GM19238 (cell line): ENCODE measurements around the gene CCN5.

ENCODE experiments used
- DNase-seq: peaks from one replicate; pipeline ENCODE4 v3.0.0; 2011; ENCODE audit warnings: low spot score; ENCODE audit not compliant: insufficient read length

CCN5 gene

GRCh38 chr20:44736170-44737021 lies 21.2 kb downstream of the CCN5 start:
- DNase-seq: no peak

GRCh38 chr20:44737116-44737515 lies 21.9 kb downstream of the CCN5 start:
- no peak for DNase-seq

- peak; percentile 51 for DNase-seq
These were observed 23.8 kb downstream of the CCN5 start for GRCh38 chr20:44738813-44739477.

- DNase-seq: no peak
These were observed 24.8 kb downstream of the CCN5 start for GRCh38 chr20:44739942-44740341.

GRCh38 chr20:44742304-44743079 lies 27.3 kb downstream of the CCN5 start:
- DNase-seq: no peak

DNA sequence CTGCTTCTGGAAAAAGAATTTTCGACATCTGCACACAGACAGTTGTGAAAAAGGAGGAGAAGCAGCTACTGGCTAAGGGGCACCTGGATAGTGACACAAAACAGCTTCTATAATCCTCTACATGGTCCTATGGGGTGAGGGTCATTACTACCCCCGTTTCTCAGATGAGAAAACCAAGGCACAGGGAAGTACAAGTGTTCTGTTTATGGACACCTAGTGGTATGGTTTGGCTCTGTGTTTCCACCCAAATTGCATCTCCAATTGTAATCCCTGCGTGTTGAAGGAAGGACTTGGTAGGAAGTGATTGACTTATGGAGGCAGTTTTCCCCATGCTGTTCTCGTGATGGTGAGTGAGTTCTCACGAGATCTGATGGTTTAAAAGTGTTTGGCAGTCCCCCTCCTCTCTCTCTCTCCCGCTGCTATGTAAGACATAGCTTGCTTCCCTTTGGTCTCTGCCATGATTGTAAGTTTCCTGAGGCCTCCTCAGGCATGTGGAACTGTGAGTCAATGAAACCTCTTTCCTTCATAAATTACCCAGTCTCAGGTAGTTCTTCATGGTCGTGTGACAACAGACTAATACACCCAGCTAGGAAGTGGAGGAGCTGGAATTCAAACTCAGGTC lies 28.0 kb downstream of the CCN5 start:
- no peak for DNase-seq

DNA sequence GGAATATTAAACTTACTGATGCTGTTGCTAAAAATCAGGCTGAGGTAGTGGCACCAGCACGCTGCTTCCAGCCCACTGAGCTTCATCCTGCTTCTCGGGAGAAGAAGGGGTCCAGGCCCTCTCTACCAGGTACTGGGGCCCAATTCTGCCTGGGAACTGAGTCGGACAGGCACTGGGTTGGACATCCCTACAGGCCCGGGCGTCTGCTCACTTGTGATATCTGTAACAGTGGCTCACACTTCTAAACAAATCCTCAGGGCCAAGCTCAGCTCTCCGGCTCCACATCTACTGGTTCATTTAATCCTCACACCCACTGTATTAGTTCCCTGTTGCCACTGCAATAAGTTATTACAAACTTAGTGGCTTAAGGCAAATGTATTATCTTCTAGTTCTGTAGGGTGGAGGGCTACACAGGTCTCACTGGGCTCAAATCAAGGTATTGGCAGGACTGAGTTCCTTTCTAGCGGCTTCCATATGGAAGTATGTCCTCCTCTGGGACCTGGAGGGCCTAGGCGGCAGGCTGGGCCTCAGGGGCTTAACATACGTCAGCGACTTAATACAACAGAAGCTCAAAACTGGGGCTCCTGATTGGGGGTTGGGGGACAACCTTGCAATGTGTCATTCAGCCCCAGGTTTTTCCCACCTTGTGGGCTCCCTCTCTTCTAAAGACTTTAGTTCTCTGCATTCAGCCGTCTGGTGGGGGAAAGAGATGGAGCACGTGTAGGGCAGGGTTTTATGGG lies 28.9 kb downstream of the CCN5 start:
- DNase-seq: no peak

GRCh38 chr20:44745122-44745597 lies 30.0 kb downstream of the CCN5 start:
- DNase-seq: no peak

DNA sequence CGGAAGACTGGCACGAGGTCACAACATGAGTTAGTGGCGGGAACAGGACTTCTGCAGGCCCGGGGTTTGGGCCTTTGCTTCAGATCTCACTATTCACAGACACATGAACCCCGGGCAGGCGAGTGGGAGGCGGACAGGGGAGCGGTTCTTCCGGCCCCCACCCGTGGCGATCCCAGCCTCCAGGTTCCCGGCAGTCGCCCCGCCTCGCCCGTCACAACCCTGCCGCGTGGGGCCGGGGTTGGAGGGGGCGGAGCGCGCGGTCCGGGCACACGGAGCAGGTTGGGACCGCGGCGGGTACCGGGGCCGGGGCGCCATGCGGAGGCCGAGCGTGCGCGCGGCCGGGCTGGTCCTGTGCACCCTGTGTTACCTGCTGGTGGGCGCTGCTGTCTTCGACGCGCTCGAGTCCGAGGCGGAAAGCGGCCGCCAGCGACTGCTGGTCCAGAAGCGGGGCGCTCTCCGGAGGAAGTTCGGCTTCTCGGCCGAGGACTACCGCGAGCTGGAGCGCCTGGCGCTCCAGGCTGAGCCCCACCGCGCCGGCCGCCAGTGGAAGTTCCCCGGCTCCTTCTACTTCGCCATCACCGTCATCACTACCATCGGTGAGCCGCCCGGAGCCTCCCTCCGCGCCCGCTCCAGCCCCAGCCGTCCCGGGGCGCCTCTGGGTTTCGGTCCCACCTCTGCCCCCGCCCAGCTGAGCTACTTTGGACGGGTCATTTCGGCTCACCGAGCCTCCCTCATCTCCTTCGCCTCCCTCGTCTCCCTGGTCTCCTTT lies 30.6 kb downstream of the CCN5 start, which contains the start of gene KCNK15:
Gene KCNK15 (plus strand): TSS at position 268 of the 769 bp plus-strand sequence. CDS start 46 bp downstream, at position 314.
- no peak for DNase-seq

DNA sequence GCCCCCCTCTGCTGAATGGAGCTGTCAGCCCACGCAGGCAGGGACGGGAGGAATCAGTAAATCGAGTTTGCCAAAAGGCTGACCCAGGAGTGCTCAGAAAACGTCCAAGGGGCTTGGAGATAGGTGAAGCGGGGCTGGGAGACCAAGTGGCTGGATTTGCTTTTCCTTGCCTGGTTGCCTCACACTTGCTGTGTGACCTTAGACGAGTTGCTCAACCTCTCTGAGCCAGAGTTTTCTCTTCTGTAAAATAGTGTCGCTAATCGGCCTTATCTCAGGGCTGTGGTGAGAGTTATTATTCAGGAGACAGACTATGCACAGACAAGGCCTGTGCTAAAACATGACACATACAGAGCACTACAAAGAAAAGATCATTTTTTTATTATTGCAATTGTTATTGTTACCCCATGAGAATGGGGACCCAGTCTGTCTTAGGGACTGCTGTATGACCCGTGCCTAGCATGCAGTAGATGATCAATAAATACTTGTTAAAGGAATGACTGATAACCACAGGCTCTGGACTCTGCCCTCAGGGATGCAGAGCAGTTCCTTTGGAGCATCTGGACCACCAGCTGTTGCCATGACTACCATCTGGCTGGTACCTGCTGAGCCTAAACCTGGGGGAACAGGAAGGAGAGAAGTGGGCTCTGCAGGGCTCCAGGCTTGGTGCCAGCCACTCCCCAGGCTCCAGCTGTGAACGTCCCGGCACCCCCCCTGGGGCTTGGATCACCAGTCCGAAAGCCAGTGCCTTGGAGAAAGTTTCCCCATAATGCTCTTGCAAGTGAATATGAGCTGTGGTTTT lies 31.4 kb downstream of the CCN5 start:
- DNase-seq: no peak

GRCh38 chr20:44747166-44748004 lies 32.2 kb downstream of the CCN5 start:
- peak; percentile 59 for DNase-seq

DNA sequence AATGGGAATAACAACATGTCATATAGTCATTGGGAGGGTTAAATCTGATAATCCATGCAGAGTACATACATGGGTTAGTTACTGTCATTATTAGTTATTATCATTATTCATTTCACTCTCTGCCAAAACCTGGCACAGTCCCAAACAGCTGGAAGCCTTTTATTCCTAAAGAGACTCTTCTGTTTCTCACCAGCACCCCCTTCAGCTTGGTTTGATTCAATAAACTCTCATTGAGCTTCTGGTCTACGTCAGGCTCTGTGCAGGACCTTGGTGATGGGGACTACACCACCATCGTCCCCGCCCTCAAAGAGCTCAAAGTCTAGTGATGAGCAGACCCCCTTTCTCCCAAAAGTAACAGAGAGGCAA lies 32.8 kb downstream of the CCN5 start:
- DNase-seq: no peak

GRCh38 chr20:44750081-44750805 lies 35.1 kb downstream of the CCN5 start:
- DNase-seq: no peak

GRCh38 chr20:44752099-44752931 lies 37.1 kb downstream of the CCN5 start:
- no peak for DNase-seq

GRCh38 chr20:44754554-44754953 lies 39.4 kb downstream of the CCN5 start:
- DNase-seq: no peak

GRCh38 chr20:44756011-44756688 lies 41.0 kb downstream of the CCN5 start:
- DNase-seq: no peak
